Measurements from ENCODE around the gene MRPS27.

The MRPS27 gene

DNA sequence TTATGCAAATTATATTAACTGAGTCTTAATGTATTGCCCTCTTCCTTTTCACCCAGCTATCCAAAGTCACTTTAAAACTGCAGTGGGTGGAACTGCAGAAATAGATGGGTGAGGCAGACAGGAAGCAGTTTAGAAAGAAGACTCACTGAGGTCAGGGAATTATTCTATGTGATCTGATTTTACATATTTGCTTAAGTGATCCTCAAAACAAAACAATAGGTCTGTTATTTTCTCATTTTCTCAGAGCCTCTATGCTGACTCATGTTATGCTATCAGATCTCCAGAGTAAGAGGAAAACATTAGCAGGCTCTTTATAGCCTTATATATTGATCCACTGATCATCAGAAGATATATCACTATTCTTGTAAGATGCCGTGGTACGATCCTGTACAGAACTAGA, 63.5 kb downstream of the MRPS27 start:
- no peak for DNase-seq (ENCODE audit: low spot score)

DNA sequence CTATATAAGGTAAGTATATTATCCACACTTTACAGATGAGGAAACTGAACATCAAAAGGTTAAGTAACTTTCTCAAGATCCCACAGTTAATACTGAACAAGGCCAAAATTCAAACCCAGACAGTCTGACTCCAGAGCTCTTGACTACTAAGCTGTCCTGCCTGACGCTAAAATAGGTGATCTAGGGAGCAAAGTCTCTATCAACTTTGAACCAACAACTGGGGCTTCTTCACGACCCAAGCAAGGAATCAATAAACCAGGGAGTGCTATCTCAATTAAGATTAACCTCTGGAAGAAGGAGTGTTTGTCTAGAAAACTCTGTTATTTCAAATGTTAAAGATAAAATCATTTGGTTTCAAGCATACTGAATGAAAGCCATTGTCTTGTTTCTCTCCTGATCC, 64.4 kb downstream of the MRPS27 start:
- DNase-seq (ENCODE audit: low spot score): no peak

DNA sequence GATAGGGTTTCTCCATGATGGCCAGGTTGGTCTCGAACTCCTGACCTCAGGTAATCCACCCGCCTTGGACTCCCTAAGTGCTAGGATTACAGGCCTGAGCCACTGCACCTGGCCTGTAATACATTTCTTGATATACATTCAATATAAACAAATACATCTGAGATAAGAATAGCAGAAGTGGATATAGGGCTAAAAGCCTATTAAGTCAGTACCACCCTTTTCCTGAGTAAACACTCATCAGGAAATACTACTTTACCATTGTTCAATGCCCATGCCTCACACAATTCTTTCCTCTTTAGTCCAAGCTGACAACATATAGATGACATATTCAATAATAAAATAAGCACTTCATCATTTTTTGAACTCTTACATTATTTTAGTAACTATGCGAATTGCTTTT, 64.8 kb downstream of the MRPS27 start:
- no peak for DNase-seq (ENCODE audit: low spot score)

DNA sequence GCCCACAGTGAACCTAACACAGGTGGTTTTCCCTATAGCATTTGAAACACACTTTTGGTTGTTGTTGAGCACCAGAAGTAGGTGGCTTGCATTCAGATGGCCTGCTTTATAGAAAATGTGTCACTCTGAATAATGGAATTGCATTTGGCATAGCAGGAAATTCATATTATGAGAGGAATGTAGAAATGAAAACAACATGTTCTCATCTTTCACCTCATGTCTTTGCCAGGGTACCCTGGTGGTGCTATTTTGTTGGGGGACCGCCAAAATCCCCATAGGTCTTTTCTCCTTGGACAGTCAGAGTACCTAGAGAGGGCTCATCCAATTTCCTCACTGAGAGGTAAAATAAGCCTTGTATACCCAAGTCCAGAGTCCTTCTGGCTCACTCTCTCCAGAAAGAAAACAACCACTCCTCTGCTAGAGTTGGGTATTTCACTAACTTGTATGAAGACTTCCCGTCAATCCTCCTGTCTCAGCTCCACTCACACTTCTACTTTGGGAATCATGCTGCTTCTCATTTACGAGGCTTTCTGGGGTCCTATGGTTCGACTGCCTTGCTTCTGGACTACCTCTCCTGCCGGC, 67.4 kb downstream of the MRPS27 start:
- no peak for DNase-seq (ENCODE audit: low spot score)

DNA sequence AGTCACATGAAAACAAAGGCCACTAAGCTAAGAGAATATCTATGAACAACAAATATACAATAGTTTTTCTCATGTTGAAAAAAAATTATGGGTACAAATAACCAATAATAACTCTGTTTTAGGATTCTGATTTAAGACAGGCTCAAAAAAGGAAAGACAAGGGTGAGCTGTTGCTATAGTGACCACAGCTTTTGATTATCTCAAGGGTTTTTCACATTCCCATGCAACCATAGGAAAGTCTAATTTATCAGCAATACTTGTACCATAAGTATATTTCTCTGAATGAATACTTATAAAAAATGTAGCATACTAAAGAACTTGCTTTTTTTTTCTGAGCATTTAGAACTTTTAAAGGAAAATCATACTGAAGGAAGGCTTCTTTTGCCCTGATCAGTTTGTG, 68.0 kb downstream of the MRPS27 start:
- no peak for DNase-seq (ENCODE audit: low spot score)

DNA sequence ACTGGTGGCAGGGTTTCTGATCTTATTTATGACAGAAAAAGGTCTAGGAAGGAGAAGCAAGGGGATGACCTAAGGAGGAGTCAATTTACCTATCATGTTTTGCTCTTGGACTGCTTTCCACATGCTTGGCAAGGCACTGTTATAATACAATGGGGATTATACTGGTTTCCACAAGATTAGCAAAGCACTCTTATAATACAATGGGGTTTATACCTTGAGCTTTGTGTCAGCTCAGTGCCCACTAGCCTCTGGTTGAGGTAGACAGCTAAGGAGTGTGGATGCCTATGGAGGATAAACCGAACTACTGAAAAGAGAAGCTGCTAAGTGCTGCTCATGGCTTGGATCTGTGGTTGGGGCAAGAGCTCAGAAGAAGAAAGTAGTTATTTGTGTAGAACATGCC, 68.7 kb downstream of the MRPS27 start:
- no peak for DNase-seq (ENCODE audit: low spot score)

DNA sequence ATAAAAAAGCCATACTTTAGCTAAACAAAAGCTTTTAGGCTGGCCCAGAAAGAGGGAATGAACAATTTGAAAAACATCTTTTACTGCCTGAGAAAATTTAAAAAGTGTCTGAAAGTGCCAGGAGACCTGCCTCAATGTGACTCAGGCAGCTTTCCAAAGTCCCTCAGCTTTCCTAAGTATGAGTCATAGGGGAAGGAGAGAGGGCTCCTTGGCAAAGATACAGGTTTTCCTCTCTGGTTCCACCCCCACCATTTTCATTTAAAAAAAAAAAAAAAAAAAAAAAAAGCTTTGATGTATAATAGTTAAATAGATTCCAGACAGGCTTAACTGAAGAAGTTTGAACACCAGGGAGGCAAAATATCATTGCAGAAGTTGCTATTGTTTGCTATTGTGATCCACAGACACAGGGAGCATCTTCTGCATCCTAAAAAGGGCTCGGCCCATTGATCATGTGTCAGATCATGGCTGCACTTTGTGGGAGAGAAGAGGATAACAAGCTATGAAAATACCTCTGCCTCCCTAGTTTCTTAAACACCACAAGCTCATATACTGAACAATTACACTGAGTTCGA, 71.5 kb downstream of the MRPS27 start:
- DNase-seq (ENCODE audit: low spot score): peak; percentile 80

DNA sequence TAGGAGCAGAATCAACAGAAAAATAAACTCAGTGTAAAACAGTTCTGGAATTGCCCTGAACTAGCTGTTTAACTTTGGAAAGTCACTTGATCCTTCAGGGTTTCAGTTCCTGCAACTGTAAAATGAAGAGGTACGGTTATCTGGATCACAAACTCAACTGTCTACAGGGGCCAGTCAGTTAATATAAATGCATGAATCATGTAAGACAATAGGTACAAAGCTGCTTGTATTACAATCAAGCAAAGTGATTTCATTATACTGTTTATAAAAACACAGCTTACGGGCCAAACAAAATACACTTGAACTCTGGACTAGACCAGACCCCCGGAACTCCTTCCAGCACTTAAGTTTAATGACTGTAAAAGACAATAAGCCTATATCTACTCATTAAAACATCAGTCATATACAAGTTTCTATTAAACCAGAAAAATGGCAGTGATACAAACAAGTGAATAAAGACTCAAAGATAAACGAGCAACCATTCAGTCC, 73.0 kb downstream of the MRPS27 start:
- no peak for DNase-seq (ENCODE audit: low spot score)

DNA sequence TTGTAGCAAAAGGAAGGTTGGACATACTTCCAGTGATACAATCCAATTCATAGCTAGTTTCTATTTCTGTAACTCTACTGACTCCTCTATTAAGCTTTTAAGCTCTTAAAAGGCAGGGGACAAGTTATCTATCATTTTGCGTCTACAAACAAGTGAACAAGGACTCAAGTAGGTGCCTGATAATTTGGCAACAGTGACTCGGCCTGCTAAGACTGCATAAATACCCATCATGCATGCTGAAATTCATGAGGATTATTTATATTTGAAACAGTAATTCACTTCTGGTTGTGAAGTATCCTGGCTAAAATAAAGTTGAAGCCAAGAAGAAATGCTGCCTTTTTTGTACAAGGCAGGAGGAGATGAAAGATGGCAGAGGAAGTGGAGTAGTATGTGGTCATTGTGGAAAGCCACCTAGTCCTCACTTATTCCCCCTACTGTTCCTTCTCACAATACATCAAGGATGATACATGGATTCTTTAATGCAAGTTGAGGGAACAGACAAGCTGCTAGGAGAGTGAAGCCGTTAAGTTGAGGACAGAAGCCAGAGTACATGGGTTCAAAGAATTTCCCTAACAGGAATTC, 74.0 kb downstream of the MRPS27 start:
- no peak for DNase-seq (ENCODE audit: low spot score)

DNA sequence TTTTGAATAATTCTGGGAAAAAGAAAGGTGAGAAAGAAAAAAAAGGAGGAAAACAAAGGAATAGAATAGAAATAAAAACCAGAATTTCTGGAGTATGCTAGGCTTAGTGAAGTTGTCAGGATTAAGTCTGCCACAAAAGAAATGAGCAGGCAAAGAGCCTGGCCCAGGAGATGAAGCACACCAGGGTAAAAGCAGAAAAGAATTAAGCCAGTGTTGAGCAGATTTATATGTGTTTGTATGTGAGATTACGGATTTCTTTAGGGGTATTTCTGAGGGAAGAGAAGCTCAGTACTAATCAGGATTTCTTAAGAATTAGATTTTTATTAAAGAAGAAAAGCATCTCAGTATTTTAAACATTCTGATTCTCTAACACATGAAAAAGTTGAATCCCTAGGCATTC, 74.5 kb downstream of the MRPS27 start:
- DNase-seq (ENCODE audit: low spot score): no peak

DNA sequence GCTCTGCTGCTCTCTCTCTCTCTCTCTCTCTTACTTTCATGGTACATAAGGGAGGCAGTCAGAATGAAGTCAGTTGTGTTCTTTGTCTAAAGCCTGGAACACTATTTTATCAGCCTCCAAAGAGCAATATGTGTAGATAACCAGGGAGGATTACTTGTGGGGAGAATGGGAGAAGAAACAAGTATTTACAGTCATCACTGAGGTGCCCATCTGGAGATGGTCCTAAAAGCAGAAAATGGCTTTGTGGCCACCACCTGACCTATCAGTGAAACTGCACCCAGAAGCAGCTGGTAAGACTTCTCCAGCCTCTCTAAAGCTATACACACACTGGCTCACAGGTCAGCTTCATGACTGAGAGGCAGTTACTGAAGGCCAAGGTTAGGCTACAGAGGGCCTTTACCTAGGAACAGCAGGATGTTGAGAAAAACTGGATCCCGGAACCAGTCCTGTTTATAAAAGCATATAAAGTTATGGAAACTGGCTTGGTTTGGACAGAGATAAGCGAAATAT, 75.1 kb downstream of the MRPS27 start:
- peak; percentile 76 for DNase-seq (ENCODE audit: low spot score)

DNA sequence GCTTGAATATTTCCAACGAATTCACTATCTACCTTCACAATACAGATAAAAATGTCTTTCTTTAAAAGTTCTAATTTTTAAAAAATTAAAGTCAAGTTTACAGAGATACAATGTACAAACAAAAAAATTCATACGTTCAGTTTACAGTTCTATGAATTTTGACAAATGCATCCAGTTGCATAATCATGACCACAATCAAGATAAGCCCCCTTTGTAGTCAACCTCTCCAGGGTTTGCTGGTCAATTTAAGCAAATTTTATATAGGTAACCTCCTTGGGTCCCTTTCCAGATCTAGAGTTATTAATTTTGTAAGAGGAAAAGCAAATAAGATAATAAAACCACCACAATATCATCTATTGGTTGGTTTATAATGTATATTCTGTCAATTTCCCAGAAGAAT, 76.3 kb downstream of the MRPS27 start:
- DNase-seq (ENCODE audit: low spot score): no peak

DNA sequence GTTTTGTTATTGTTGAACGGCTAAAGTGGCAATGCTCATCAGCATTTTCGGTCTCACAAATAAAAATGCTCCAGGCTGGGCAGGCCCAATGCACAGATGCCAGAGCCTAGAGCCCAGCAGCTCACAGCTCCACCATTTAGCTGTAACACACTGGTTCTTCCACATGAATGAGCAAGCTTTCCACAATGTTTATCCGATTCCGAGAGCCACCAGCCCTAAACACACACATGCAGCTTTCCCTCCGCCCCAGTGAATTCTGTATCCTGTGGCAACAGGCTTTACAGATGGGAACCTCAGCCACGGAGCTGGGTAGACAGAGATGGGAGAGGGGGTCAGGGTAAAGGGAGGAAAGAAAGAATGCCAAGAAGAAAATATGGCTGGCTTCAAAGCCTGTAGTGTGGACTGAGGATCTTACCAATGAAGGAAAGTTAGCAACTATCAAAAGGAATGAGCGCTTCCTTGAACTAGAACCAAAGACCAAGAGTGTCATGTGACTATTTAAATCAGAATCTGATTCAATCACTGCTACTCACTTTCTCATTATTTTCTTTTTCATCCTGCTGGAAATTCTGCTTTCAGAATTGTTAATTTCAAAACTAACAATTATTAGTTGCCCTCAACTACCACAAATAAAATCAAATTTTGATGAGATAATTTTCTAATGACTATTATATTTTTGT, 77.1 kb downstream of the MRPS27 start:
- peak; percentile 24 for DNase-seq (ENCODE audit: low spot score)

DNA sequence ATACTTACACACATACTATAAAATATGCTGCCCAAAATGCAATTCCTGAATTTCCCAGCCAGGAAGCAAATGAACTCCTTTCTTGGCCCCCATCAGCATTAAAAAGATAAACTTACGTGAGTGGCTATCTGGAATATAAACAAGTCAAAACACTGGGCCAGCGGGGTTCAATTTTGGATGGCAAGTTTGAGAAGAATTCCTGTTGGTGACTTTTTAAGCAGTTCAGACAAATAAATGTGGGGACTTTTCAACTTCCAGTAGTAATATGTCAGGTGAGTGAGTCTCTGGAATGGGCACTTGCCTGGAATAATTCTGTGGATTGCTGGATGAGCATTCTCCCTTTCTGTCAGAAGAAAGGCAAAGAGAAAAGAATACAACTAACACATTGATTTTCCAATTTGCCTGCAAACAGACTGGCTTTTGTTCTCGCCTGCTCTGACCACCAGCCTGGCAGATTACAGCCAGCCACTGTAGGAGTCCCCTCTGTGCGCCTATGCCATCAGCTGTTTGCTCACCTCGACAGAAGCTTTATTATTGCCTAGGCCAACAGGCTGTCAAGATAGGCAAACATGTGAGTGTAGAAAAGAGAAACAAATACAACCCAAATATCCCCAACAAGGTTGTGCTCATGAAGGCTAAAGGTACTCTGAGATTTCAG, 78.6 kb downstream of the MRPS27 start:
- peak; percentile 88 for DNase-seq (ENCODE audit: low spot score)

DNA sequence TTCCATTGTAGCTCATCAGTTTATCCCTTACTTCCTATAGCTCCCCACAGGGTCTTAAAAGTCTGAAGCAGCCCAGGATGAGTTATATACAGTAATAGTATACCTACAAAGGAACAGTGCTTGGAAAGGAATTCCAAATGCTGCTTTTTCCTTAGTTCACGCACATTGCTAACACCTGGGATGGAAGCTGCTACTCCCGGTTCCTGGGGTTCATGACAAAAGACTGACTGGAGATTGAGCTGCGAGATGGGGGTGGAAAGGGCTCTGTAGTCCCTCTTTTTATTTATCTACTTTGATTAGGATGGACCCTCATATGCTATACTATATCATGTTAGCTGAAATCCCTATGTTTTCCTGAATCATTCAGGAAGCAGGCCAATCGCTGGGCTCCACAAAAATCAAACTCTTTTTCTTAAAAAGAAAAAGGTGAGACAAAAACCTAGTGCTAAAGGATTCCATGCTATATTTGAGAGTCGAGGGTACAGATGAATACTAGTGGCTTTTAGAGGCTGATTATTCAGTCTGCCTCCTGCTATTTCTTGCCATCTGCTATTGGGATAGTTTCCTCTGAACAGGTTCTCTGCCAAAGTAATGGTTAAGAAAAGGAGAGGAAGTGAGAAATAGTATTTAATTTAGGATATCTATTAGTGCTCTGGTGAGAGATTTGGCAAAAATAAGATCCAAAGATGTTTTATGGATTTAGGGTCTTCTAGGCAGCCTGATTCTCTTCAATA, 81.2 kb downstream of the MRPS27 start:
- DNase-seq (ENCODE audit: low spot score): no peak

DNA sequence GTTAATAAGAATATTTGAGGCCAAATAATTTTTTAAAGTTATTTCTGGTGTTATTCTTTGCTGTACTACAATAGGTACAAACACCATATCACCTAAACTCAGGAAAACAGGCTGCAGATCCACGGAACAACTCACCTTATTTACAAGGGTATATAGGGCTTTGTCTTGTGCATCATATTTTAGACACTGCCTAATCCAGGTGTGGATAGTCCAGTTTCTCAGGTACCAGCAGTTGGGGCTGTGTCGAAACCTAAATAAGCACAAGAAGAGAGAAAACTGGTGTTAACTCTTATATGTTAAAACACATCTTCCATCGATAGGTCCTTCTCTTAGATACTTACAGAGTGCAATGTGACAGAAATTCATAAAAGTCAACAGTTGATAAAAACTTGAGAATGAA, 82.2 kb downstream of the MRPS27 start:
- no peak for DNase-seq (ENCODE audit: low spot score)

DNA sequence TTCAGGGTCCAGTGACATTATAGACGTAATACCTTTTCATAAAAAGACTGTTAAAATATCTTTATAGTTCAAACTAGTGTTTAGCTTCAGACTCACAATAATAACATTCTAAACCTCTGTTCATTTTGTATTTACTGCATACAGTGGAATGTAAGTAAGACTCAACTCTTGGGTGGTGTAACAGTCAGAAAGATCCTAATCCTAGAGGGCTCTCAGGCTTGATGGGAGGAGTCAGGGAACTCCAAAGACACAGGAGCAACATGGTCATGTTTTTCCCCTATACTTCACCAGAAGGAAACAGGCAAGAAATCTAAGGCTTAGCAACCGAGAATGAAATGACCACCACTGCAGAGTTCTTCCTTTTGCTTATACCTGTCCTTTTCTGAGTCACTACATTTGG, 82.6 kb downstream of the MRPS27 start:
- DNase-seq (ENCODE audit: low spot score): no peak

DNA sequence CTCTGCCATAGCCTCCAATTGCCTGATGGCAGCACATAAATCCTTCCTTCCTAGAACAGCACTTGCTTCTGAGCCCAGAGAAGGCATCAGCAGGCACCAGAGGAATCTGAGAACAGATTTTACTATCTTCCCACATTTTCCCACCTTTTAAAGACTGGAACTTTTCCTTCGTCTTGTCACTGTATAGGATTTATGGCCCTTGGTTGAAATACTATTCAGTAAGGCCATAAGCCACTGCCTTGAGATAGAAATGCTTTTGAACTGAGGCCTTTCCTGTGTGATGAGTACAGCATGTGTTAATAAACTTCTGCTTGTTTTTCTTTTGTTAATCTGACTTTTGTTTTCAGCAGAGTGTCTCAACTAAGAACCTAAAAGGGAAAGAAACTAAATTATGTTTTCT, 84.3 kb downstream of the MRPS27 start:
- DNase-seq (ENCODE audit: low spot score): no peak

DNA sequence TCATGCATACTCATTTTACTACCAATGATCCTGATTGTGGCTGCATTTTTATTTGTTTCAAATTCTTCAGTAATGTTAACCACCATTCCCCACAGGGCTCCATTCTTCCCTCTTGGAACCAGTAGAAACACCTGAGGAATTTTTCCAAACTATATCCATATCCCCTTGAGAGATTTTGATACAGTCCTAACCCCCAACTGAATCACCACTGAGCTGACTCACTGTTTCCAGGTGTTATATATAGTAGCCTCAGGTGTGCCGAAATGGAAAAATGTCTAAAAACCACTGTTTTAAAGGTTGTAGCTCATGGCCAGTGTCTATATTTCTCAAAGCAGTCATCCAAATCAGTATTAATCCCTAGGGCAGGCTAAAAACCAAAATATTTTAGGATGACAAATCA, 85.2 kb downstream of the MRPS27 start:
- no peak for DNase-seq (ENCODE audit: low spot score)

DNA sequence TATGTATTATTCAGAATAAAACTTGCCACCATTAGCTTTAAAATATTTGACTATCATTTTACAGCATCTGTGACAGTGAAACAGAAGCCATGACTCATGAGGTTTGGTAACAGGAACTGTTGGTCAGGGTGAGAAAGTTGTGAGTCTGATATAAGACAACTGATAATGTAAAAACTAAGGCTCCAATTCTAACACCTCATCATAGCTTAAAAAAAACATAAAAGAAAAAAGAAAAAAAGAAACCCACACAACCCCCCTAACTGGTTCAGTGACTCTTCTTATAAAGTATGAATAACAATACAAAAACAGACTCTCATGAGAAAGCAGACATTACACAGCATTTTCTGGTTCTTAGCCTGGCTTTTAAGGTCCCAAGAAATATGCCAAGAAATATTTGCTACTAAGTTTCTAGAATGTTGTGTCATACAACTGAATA, 85.8 kb downstream of the MRPS27 start:
- no peak for DNase-seq (ENCODE audit: low spot score)

DNA sequence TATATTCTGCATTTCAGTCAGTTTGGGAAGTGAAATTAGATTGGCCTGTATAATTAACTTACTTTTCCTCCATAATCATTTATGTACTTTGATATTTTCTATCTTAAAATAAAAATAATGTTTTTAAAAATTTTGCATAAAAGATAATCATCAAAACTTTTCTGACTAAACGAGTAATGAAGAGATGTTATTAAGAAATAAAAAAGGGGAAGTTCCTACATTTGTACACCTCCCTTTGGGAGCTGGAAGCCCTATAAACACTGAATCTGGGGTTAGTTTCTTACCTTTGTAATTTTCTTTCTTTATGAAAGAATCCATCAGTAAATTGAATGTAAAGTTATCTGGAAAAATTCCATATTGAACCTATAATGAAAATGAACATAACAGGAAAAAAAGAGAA, 86.2 kb downstream of the MRPS27 start:
- DNase-seq (ENCODE audit: low spot score): no peak

DNA sequence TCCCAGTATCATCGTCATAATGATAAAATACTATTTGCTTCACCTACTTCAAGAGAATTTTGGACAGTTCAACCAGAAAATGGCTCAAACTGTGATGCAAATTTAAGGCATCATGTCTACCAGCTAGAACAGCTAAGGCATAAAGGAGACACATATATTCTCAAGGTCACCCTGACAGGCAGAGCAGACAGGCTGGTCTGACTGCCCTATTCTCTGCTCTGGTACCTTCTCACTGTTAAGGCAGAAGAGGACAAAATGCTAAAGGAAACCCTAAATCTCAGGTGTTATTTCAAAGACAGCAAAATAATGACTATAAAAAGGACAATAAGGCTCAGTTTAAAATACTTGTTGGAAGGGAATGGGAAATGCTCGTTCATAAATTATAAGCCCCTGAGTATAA, 87.2 kb downstream of the MRPS27 start:
- DNase-seq (ENCODE audit: low spot score): no peak
